GM19452 (cell line): ENCODE results near the gene EXOC3L4.

Source experiments
- ATAC-seq: cut with Tn5 transposase; IDR thresholded peaks from one replicate; pipeline ENCODE4 v1.9.1; 2021; ENCODE audit not compliant: unreplicated experiment

EXOC3L4 gene

DNA sequence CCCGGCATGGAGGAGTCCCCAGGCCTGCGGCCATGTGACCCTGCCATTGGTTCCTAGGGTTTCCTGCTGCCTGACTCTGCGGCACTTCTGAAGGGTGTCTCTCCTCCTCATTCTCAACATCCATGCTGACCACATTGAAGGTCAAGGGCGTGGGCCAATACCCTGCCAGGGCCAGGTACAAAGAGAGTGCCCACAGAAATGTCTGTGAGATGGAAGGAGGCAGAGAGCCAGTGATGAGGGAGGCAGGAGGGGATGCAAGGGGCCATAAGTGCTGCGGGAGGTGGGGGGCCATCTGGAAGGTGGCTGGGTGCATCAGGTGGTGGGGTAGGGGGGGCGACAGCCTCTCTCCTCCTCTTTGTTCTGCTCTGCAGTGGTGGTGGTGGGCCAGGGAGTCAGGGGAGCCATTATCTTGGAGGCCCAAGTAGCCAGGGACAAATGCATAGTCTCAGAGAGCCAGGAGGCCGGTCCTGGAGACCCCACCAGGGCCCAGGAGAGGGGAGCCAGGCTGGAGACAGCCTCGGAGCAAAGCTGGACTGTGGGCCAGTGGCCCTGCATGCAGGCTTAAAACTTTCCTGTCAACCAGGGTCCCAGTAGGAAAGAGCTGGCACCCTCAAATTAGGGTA, 24.2 kb upstream of the EXOC3L4 start:
- no peak for ATAC-seq

DNA sequence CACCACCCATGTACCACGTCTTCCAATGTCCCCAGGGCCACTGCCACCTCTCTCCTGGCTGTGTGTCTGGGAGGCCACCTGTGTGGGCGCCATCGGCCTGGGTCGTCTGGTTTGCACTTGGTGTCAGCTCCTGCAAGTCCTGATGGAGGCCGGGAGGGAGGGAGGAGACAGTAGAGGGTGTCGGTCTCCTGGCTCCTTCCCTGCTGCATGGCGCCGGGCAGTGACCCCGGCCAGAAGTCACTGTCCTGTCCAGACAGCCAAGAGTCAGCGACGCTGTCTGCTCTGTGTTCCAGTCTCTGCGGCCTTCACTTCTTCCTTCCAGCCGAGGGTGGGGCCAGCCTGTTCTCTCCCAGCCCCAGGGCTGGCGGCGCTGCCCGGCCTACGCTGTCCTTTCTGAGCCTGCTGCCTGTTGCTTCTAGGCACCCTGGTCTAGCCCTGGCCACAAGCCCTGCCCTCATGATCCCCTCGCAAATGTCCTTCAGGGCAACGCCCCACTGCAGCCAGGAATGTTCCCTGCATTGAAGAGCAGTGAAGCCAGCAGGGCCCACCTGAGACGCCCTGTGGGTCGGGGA, 23.5 kb upstream of the EXOC3L4 start:
- no peak for ATAC-seq

DNA sequence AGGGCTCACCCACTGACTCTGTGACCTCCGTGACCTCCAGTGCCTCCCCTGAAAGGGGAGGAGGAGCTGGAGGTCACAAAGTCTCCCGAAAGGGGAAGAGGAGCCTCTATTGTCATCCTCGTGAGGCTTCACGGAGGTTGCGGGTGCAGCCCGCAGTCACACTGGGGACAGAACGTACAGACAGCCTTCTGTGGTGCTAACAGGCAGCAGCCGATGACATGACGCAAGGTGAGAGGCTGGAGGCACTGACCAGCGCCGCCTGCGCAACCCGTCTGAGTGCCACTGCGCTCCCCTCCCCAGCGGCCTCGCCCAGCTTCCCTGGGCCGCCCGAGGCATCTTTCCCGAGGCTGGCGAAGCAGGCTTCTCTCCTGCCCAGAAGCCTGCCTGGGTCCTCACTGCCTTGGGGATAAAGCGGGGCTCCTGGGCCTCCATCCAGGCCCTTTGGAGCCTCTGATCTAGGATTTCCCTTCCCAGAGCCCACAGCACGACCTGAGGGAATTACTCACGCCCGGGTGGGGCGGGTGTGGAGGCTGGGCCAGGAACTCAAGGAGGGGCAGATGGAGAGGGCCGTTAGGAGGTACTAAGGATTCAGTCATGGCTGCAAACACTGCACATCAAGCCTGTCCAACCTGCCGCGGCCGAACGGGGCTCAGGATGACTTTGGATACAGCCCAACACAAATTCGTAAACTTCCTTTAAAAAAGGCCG, 22.8 kb upstream of the EXOC3L4 start:
- ATAC-seq: no peak

DNA sequence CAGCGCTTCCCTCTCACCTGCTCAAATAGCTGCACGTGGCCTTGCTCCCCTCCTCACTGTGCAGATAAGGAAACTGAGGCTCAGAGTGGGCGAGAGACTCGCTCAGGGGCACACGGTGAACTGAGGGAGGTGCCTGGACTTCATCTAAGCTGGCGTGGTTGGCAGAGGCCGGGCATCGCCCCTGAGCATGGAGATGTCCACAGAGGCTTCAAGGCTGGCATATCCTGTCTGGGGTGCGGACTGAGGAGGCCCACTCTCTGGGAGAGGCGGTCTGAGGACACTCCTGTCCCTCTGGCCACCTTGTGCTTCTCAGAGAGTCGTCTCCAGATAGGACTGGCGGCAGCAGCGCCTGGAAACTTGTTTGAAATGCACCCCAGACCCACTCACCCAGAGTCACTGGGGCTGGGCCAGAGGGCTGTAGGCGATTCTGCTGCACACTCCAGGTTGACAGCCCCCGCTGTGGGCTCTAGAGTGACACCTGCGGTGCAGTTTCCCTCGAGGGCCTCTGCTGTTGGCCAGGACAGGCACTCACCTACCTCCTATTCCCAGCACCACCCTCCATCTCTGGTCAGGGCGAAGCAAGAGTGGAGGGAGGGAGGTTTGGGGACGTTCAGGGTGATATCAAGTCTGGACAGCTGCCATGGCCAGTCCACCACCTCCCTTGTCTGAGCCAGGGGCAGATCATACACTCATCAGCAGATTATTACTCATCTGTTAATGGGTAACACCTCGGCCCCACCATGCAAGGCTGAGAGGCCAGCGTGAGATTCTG, 21.7 kb upstream of the EXOC3L4 start:
- no peak for ATAC-seq

DNA sequence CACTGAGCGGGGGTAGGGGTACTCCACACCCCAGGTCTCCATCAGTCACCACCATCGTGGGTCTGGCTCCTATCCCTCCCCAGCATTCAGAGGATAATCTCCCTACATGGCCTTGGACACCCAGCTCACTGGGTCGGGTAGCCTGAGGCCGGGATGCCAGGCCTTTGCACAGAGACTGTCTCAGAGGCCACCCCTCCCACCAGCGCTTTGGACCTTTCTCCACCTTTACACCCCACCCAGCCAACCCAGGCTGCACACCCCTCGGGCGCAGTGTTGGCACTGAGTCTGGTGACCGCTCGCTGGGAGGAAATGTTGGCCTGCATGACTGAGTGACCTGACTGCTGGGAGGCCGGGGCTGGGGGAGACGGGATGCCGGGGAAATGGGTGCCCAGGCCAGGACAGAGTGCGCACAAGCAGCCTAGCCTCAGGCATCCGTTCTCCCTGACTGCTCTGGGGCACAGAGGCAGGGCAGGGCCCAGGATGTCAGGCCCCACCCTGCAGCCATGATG, 21.1 kb upstream of the EXOC3L4 start:
- ATAC-seq: no peak

DNA sequence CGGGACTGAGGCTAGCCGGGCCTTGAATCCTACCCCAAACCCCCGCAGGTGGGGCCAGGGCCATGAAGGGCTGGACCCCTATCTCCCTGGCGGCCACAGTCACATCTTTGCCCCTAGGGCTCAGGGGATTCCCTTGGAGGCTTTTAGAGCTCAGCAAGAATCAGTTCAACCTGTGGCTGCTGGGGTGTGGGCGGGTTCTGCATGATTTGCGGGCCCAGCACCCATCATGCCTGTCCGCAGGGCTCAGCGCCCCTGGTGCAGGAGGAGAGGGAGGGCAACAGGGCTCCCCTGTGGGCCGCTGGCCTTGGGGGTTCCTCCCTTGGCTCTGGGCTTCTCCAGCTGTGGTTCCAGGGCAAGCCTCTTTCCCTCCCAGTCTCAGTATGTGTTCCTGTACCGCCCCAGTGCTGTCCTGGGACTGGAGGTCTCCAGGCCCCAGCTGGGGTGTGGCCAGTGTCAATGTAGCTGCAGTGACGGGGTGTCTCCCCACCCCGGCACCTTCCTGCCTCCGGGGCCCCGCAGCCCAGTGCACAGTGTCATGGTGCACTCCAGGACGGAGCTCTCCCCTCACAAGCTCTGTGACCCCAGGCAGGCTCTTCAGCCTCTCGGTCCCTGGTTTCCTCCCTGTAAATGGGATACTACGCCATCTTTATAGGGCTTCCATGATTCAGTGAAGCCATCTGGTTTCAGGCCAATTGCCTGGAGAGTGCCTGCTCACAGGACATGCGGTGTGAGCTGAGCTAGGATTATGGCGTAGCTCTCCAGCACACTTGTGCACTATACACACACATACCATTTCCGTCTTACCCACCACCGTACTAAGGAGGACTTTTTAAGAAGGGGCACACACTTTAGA, 20.4 kb upstream of the EXOC3L4 start:
- no peak for ATAC-seq

DNA sequence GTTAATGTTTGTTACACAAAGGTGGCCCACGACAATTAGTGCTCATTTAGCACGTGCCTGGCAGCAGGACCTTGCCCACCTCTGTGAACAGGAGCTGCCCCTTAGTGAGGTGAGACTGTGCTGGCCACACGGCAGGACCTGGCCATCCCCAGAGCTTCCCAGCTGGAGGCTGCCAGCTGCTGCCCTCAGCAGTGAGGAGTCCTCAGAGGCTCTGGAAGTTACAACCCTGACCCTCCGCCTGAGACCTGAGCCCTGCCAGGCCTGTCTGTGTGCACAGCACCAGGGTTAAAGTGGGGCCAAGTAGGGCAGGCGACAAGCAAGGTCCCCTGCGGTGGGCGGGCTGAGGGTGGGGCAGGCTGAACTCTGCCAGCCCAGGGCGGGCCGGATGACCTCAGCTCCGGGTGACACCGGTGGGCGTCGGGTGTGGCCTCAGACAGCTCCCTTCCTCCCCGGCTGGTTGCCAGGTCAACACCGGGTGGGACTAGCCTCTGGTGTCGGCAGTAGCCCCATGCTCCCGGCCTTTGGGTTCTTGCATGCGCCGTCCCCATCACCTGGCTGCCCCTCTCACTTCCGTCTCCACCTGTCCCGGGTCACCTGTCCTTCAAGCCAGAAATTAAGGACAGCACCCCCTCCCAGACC, 19.7 kb upstream of the EXOC3L4 start:
- peak; percentile 8 for ATAC-seq

DNA sequence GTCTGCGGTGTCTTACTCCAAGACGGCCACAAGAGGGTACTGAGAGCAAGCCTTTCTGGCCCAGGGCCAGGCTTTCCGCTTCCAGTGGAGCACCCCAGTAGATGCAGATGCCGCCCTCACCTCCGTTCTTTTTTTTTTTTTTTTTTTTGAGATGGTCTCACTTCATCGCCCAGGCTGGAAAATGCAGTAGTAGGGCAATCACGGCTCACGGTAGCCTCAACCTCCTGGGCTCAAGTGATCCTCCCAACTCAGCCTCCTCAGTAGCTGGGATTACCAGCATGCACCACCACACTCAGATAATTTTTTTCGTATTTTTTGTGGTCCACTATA, 16.1 kb upstream of the EXOC3L4 start:
- no peak for ATAC-seq

DNA sequence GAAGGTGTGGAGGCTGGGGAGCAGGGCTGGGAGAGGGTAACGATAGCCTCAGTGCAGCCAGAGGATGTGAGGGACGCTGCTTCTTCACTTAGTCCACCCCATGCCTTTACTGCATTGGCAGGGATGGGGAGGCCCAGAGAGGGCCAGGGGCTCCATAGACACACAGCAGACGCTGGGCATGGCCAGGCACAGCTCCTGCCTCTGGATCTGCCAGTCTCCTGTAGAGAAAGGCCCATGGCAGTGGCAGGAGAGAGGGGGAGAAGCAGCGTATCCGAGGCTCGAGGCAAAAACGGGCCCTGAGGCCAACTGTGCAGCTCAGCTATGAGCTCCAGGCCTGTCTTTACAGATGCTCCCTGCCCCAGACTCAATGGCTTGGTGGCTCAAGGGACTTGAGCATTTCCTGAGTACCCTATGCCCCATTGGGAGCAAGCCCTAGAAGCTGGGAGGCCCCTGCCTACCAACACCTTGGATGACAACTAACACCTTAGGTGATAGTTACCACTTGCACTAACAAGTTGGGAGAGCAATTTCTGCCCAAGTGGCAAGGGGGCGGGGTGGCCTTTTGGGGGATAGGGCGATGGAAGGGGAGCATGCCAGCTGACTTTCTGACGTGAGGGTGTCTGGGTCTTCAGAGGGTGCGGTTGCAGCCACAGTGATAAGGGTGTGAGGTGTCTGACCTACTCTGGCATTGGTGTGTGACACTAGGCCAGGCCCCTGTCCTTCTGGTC, 15.5 kb upstream of the EXOC3L4 start:
- no peak for ATAC-seq

DNA sequence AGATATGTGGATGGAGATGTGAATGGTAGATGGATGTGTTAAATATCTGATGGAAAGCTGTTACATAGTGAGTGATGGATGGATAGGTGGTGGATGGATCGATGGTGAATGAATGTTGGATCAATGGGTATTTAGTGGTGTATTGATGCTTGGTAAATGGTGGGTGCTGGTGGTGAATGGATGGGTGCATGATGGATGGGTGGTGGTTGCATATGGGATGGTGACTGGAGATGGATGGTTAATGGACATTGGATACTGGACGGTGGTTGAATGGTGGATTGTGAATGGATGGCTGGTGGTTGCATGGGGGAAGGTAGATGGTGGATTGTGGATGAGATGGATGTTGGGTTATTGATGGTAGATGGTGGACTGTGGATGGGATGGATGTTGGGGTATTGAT, 12.6 kb upstream of the EXOC3L4 start:
- no peak for ATAC-seq

DNA sequence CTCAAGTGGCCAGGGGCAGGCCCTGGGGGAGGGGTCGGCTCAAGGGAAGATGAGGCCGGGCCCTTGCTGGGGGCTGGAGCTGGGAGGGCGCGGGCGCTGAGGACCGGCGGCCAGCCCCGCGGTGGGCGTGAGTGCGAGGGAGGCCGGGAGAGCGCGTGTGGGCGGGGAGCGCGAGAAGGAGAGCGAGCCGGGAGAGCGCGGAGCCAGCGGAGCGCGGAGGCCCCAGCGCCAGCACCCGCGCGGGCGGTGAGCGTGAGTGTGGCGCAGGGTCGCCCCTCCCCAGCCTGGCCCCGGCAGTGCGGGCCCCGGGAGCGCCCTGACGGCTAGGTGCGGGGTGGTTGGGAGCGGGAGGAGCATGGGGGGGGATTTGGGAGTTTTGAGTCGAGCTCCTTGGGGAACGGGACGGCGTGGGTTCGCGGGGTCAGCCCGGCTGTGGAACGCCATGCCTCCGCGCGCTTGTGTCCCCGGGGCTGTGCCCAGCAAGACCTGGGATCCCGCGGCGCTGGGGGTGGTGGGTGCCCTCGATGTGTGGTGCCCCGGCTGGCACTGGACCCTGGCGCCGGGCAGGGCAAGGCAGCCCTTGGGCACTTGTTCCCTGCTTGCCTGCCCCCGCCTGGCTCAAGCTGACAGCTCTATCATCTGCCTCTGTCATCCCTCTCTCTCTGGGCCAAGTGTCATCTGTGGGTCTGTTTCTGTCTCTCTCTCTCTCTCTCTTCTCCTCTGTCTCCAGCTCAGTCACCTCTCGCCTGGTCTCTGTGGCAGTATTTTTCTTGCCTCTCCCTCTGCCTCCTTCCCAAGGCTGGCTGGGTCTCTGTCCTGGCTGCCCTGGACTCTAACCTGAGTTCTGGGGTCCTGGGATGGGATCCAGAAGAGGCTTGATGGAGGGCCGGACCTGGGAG, 10.3 kb upstream of the EXOC3L4 start, which contains the start of gene LBHD2:
TSS of gene LBHD2 (plus strand) at position 190 of the 899 bp plus-strand sequence. CDS start 1,803 bp downstream, outside the sequence.
- no peak for ATAC-seq

DNA sequence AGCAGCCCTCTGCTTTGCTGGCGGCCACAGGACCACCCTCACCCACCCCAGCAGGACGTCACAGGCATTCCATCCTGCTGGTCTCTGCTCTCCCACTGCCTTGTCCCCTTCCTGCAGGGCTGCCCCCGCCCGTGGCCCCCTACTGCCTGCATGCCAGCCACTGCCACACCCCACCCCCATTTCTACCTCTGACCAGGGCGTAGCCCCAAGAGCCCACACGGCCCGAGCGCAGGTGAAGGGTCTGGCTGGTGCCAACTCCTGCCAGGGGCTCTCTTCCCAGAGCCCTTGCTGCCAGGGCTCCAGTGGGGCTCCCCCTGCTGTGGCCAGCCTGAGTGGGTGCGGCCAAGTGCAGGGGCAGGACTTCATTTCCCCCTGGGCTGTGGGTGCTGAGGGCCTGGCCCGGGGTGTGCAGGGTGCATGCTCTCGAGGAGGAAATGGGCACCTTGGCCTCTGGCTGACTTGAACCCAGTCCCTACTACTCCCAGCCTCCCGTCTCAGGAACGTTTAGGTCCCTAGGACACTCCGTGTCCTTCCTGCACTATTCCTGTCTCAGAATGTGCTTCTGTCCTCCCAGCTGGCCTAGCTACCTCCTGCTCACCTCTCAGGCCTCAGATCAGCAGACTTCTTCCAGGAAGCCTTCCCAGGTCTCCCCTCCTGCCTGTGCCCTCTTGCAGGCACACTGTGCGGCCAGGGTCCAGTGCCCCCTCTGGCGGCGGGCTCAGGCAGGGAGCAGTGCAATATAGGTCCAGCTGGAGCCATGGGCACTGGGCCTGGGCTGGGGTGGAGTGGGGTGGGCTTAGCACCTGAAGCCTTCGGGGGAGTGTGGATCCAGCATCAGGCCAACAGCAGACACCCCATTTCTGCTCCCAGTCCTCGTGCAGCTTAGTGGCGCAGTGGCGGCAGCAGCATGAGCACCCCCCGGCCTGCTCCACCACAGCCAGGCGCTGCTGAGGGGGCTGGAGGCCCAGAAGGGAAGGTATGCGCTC, 9.1 kb upstream of the EXOC3L4 start:
- no peak for ATAC-seq

DNA sequence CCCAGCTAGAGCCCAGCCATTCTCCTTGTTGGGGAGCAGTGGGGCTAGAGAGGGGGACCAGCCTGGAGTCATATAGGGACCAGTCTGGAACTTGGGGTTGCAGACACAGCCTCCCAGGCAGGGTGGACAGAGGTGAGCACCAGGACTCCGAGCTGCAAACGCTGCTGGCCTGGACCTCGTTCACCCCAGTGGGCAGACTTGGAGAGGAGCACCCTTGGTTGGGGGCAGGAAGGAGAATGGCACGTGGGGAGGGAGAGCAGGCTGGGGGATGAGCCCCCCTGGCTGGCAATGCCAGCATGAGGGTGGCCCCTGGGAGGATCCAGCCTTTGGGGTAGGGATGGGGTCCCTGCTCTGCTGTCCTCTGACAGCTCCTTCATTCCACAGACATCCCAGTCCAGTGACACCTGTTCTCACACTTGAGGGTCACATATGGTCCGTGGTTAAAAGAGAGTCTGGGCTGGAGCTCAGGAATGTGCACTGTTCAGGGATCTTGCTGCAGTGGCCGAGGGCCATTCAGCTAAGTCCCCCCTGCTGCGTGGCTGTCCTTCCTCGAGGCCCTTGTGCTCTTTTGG, 7.7 kb upstream of the EXOC3L4 start:
- no peak for ATAC-seq

DNA sequence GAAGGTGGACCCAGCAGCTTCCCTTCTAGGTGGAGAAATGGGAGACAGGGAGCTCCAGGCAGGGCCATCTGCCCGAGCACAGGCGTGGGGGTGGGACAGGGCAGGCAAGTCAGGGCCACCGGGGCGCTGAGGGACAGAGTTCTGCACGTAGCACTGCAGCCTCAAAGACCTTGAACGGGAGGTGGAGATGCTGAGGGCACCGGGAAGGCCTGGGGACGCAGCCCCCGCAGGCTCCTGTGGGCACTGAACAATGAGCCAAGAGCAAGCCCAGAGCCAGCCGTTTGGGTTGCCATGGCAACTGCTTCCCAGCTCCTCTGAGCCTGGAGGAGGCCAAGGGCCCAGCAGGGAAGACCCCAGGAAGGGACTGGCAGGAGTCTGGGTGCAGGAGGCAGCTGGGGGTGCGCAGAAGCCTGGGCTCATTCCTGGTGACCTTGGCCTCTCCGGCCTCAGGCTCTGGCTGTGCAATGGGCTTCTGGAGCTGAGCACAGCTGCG, 7.1 kb upstream of the EXOC3L4 start:
- no peak for ATAC-seq

DNA sequence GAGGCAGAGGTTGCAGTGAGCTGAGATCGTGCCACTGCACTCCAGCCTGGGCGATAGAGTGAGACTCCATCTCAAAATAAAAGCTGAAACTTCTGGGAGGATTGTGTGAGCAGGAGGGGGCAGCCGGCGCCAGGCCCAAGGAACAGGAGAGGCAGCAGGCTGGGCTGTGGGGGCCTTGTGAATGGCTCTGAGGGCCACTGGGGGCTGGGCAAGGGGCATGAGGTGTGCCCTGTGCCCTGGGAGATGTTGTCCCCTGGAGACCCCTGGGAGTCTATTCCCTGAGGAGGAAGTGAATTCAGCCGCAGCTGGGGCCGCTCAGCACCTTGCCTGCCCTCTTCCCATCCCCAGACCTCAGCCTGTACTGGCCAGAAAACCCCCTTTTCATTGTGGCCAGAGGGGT, 5.6 kb upstream of the EXOC3L4 start:
- no peak for ATAC-seq

DNA sequence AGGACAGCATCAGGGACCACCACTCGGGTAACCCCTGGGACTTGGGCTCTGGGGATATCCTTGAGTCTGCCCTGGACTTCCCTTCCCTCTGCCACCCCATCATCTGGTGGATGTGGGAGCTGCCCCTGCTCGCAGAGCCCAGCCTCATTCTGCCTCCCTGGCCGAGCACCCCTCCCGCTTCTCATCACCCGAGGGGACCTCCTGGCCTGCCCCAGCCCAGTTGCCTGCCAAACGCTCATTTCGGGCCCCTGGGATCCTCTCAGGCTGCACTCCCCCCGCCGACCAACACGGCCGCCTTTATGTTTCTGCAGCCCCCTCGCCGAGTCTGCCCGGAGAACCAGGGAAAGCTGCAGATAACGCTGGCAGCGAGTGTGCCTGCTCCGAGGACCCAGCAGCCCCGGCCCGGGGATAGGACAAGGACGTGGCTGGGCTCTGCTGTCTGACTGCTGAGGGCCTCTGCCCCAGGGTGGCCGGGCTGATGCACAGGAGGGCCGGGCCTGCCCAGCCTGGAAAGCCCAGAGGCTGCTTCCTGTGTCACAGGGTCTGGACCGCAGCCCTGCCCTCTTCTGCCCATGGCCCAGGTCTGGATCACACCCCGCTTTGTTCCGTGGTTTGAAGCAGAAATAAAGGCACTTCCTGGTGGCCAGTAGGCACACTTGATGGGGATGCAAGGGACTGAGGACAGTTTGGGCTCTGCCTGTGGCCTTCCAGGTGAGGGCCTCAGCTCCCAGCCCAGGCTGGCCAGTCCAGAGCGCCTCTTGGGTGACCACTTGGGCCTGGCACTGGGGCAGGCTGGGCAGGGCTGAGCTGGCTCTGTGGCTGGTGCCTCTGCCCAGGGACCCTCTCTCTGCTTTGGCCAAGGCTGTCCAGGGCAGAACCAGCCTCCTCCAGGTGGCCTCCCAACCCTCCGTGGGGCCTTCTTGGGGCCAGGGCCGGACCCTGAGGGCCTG, 4.9 kb upstream of the EXOC3L4 start:
- ATAC-seq: no peak
